Measurements from ENCODE around the gene RPS6KB1. TPM values are rescaled to one million over a fixed set of nuclear protein-coding genes. Genes with fewer than 3 reads are reported as not detected.

The RPS6KB1 gene
- total RNA-seq, 2 donors from 2014 or later: 28.2 to 38.1 TPM

DNA sequence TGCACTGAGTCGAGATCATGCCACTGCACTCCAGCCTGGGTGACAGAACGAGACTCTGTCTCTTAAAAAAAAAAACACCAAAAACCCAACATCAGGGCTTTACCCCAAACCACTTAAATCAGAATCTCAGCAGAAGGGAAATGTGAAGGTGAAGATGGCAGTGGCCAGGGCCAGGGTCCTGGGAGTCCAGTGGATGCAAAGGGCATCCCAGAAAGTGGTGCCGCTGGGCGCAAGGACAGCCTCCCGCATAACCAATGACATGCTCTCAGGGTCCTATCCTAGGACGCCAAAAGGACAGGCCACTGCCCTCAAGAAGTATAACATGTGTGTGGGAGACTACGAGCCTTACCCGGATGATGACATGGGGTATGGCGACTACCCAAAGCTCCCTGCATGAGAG is 8.1 kb upstream of the RPS6KB1 start:
- over 99% methylated on average over 9 of the region's 9 CpGs for WGBS
- H3K27ac ChIP-seq: no peak overlapping the region
- H3K27me3 ChIP-seq (replicated peaks; ENCODE audit: insufficient read depth): no peaks in the 10 kb centered on the region
- no peak overlapping the region for H3K4me3 ChIP-seq
- intact Hi-C loops (cut with DNase I): no loop called here
- no peaks in the 10 kb centered on the region for H3K9me3 ChIP-seq
- TF ChIP-seq POLR2A (IDR thresholded peaks at IDR 0.05) (no peak), POLR2AphosphoS5 (IDR thresholded peaks at IDR 0.05) (no peak)
- TF ChIP-seq, protein P1, sequence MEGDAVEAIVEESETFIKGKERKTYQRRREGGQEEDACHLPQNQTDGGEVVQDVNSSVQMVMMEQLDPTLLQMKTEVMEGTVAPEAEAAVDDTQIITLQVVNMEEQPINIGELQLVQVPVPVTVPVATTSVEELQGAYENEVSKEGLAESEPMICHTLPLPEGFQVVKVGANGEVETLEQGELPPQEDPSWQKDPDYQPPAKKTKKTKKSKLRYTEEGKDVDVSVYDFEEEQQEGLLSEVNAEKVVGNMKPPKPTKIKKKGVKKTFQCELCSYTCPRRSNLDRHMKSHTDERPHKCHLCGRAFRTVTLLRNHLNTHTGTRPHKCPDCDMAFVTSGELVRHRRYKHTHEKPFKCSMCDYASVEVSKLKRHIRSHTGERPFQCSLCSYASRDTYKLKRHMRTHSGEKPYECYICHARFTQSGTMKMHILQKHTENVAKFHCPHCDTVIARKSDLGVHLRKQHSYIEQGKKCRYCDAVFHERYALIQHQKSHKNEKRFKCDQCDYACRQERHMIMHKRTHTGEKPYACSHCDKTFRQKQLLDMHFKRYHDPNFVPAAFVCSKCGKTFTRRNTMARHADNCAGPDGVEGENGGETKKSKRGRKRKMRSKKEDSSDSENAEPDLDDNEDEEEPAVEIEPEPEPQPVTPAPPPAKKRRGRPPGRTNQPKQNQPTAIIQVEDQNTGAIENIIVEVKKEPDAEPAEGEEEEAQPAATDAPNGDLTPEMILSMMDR (IDR thresholded peaks at IDR 0.05): no peak
- no peaks in the 10 kb centered on the region for H3K4me1 ChIP-seq (replicated peaks)
- H3K36me3 ChIP-seq: peaks cover 2 to 12% of the 10 kb centered on the region in 2 donors
- no peak for DNase-seq (ENCODE audit: low spot score)

DNA sequence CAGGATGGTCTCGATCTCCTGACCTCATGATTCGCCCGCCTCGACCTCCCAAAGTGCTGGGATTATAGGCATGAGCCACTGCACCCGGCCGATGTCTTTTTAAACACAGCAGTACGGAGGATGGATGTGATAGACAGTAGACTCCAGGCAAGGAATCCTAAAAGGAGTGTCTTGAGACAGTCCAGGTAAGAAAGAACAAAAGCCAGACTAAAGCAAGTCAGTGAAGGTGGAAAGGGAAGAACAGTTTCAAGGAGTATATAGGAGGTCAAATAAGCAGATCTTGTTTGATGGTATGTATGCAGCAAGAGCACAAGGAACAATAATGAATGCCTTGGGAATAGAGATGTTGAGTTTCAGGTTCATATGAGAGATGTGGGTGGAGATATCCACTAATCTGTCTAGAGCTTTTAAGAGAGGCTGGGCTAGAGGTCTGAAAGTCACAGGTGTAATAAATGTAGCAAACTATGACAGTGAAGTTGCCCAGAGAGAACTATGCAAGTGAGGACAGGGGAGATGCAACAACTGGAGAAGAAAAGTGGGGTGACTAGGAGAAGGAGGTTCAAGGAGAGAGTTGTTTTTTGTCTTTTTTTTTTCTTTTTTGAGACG is 4.7 kb upstream of the RPS6KB1 start:
- no peaks in the 10 kb centered on the region for H3K27me3 ChIP-seq (replicated peaks; ENCODE audit: insufficient read depth)
- no peaks in the 10 kb centered on the region for H3K9me3 ChIP-seq
- H3K4me3 ChIP-seq: no peak overlapping the region
- peaks cover 8% of the 10 kb centered on the region for H3K4me1 ChIP-seq (replicated peaks)
- no peak for DNase-seq (ENCODE audit: low spot score)
- TF ChIP-seq, protein P1 (IDR thresholded peaks at IDR 0.05): no peak
- TF ChIP-seq POLR2AphosphoS5 (IDR thresholded peaks at IDR 0.05): no peak
- no peak for TF ChIP-seq POLR2A (IDR thresholded peaks at IDR 0.05)
- intact Hi-C loops (cut with DNase I): no loop called here
- WGBS: 95% methylated on average over 8 of the region's 8 CpGs
- H3K27ac ChIP-seq: no peak overlapping the region
- H3K36me3 ChIP-seq: peaks cover 2 to 12% of the 10 kb centered on the region in 2 donors

DNA sequence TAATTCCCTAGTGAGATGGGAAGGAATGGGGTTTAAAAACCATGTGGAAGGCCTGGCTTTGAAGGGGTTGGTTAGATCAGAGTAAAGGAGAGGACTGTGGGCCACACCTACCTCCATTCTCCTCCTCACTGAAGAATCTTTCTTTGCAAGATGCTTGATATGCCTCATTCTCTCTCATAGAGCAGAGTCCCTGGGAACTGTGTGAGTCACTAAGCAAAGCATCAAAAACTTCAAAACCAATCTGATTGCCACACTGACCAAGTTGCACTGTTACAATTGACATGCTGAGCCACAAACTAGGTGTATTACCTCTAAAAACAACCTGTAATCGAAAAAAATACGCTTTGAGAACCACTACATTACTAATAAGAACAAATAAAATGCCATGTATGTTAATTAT is 2.2 kb upstream of the RPS6KB1 start:
- 97% methylated on average over 2 of the region's 2 CpGs for WGBS
- no peak for TF ChIP-seq POLR2AphosphoS5 (IDR thresholded peaks at IDR 0.05)
- no peak for TF ChIP-seq POLR2A (IDR thresholded peaks at IDR 0.05)
- TF ChIP-seq, protein P1 (IDR thresholded peaks at IDR 0.05): no peak
- no peak for DNase-seq (ENCODE audit: low spot score)
- Histone ChIP-seq H3K9me3 (no peaks in the 10 kb centered on the region), H3K27ac (no peak overlapping the region), H3K36me3 (no peaks in the 10 kb centered on the region), H3K4me3 (no peak overlapping the region), H3K27me3 (replicated peaks; ENCODE audit: insufficient read depth) (no peaks in the 10 kb centered on the region), H3K4me1 (replicated peaks) (peaks cover 14% of the 10 kb centered on the region)
- intact Hi-C loops (cut with DNase I): no loop called here

DNA sequence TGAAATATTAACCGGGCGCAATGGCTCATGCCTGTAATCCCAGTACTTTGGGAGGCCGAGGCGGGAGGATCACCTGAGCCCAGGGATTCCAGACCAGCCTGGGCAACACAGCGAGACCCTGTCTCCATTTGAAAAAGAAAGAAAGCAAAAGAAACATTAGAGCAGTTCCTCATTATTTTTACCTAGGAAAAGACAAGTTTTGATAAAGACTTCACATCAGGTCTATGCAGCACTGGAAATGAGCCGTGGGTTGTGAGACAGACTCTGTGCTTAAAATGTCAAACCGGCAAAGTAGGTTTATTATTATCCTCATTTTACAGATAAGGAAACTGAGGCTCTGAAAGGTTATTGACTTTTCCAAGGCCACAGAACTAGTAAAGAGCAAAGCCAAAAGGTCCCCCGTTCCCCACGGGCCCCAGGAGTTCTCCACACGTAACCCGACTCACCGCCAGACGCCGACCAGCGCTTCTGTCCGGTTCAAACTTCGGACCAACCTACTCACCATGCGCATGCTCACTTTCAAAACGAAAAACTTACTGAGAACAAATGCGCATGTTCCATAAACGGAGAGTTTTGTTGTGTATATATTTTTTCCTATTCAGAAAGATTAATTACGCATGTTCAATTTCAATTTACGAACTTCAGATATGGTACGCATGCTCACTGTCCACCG is 534 bp upstream of the RPS6KB1 start:
- H3K27me3 ChIP-seq (replicated peaks; ENCODE audit: insufficient read depth): no peaks in the 10 kb centered on the region

More for the DNA sequence above, 534 bp upstream of the RPS6KB1 start:
- Histone ChIP-seq H3K9me3 (no peaks in the 10 kb centered on the region), H3K27ac (peak overlapping the region; percentile 80 to 83), H3K36me3 (no peaks in the 10 kb centered on the region), H3K4me3 (peak overlapping the region; percentile 65 to 68), H3K4me1 (replicated peaks) (peaks cover 14% of the 10 kb centered on the region)
- DNase-seq (ENCODE audit: low spot score): no peak
- whole genome bisulfite sequencing: 4% methylated on average over 25 of the region's 25 CpGs
- intact Hi-C loops (cut with DNase I): no loop called here
- TF ChIP-seq, protein P1 (IDR thresholded peaks at IDR 0.05): no peak
- TF ChIP-seq POLR2A (IDR thresholded peaks at IDR 0.05) (no peak), POLR2AphosphoS5 (IDR thresholded peaks at IDR 0.05) (no peak)

Data from prostate gland (tissue), 2 donors.